Activated T-cell treated with anti-CD3 and anti-CD28 coated beads, Interleukin-2, amount 50 U/mL, for 72 hours (primary cell): ENCODE data around the gene AXIN1. TPM values are rescaled to one million over a fixed set of nuclear protein-coding genes. Genes with fewer than 3 reads are reported as not detected.
"Not testable (repeated sequence)": the region's sequence is repeated elsewhere in the genome, so short reads cannot be mapped to it uniquely, and the experiment has no call there.

Source experiments
- ATAC-seq, 2 donors: fragments of 150-1000 bp; cut with Tn5 transposase; replicated peaks in 1 of 2; 2 replicates each; pipeline ENCODE4 v1.10.0; 2021; ENCODE audit warnings: moderate library complexity in 2 of 2, mild to moderate bottlenecking in 1 of 2
- DNase-seq, 2 donors: peaks; one replicate each; pipeline ENCODE4 v3.0.0; 2021 to 2022; ENCODE audit warnings: mixed read lengths in 1 of 2
- H3K27ac Mint-ChIP-seq: one replicate; pipeline ENCODE4 v1.8.0; 2022; ENCODE audit warnings: mild to moderate bottlenecking, moderate library complexity, mixed read lengths
- H3K27me3 Mint-ChIP-seq: one replicate; pipeline ENCODE4 v1.8.0; 2022; ENCODE audit warnings: low read depth, mixed read lengths
- H3K36me3 Mint-ChIP-seq, 2 donors: one replicate each; pipeline ENCODE4 v1.8.0; 2022; ENCODE audit warnings: mixed read lengths in 2 of 2, mild to moderate bottlenecking in 1 of 2; ENCODE audit not compliant: insufficient read depth in 2 of 2
- H3K4me1 Mint-ChIP-seq: one replicate; pipeline ENCODE4 v1.8.0; 2022; ENCODE audit warnings: low read depth, mixed read lengths
- H3K4me3 Mint-ChIP-seq, 2 donors: one replicate each; pipeline ENCODE4 v1.8.0; 2022; ENCODE audit warnings: mild to moderate bottlenecking in 2 of 2, mixed read lengths in 2 of 2, moderate library complexity in 2 of 2
- H3K9me3 Mint-ChIP-seq, 2 donors: one replicate each; pipeline ENCODE4 v1.8.0; 2022; ENCODE audit warnings: mixed read lengths in 2 of 2
- total RNA-seq, 2 donors: library from RNA; stranded (reverse); gene quantifications; one replicate each; pipeline ENCODE4 v1.2.3, GENCODE V29; 2022

Gene AXIN1
- total RNA-seq, 2 donors from 2014 or later: 28.8 to 29.4 TPM

DNA sequence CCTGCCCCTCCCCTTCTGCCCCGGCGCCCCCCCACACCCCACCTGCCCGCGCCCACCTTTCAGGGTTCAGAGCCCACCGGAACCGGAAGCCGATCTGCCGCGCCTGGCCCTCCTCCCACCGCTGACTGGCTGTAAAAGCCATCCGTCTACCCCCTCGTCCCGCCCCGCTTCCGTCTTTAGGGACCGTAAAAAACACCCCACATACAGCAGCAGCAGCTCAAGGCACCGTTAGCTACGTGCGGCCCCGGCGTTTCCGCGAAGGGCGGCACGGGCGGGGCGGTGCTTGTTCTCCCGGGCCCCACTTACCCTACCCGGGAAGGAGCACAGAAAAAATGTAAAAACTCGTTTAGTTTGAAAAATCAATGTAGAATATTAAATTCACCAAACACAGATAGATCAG, 17.9 kb upstream of the AXIN1 start, which contains the start of gene MRPL28:
Gene MRPL28 (minus strand): TSS at position 96 of the 400 bp plus-strand sequence. CDS start 320 bp downstream, outside the sequence.
- no peaks in the 10 kb centered on the region for H3K27me3 Mint-ChIP-seq
- peaks cover 0 to 7% of the 10 kb centered on the region in 2 donors for H3K36me3 Mint-ChIP-seq
- H3K4me3 Mint-ChIP-seq: peak within 1 kb of the TSS; percentile 78 to 94
- H3K4me1 Mint-ChIP-seq: peaks cover 17% of the 10 kb centered on the region
- peak; percentile 99 to 100 for ATAC-seq
- H3K9me3 Mint-ChIP-seq: no peaks in the 10 kb centered on the region
- peak; percentile 96 for DNase-seq
- peak within 1 kb of the TSS; percentile 93 for H3K27ac Mint-ChIP-seq

DNA sequence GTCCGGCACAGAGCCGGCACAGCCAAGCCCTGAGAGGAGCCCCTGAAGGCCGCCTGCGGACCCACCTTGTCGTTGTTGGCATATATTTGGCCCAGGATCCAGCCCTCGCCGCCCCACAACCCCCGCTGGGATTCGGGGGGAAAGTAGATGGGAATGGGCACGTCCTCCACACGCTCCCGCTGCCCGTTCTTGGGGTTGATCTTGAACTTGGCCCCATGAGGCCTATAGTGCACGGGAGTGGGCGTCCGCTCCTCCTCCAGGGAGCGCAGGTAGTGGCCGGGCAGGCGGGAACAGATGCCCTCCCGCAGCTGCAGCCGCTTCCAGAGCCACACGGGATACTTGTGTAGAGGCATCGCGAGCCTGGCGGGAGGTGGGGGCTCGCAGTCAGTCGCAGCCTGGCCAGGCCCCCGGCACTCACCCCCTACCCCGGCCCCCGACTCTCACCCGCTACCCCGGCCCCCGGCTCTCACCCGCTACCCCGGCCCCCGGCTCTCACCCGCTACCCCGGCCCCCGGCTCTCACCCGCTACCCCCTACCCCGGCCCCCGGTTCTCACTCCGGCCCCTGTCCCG, 17.4 kb upstream of the AXIN1 start:
- H3K27me3 Mint-ChIP-seq: no peaks in the 10 kb centered on the region
- no peaks in the 10 kb centered on the region for H3K9me3 Mint-ChIP-seq
- H3K4me1 Mint-ChIP-seq: peaks cover 17% of the 10 kb centered on the region
- DNase-seq: no peak
- H3K36me3 Mint-ChIP-seq: peaks cover 0 to 7% of the 10 kb centered on the region in 2 donors
- no peak overlapping the region for H3K27ac Mint-ChIP-seq
- ATAC-seq: no peak
- H3K4me3 Mint-ChIP-seq: peak overlapping the region; percentile 78 to 94

DNA sequence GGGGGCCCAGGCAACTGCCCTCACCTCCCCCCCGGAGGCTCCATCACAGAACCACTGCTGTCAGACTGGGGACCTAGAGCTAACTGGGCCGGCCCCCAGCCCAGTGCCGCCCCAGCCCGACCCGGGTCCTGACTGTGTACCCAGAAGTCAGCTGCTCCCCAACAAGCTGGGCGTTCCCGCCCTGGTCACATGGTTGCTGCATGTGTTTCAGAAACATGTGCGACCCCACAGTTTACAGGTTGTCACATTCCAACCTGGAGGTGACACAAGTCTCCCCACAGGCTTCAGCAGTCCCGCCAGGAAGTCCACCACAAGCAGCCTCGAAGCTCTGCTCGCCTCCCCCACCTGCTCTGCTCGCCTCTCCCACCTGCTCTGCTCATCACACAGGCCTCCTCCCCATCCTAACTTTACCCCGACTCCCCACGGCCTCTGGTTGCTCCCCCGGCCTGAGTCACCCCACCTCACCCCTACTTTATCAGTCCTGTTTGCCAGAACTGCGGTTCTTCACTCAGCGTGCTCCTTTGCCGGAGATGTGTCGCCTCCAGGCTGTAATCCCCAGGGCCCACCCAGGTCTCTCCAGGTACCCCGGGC, 16.8 kb upstream of the AXIN1 start:
- Mint-ChIP-seq H3K27ac (no peak overlapping the region), H3K27me3 (no peaks in the 10 kb centered on the region), H3K36me3 (peaks cover 0 to 7% of the 10 kb centered on the region in 2 donors)

DNA sequence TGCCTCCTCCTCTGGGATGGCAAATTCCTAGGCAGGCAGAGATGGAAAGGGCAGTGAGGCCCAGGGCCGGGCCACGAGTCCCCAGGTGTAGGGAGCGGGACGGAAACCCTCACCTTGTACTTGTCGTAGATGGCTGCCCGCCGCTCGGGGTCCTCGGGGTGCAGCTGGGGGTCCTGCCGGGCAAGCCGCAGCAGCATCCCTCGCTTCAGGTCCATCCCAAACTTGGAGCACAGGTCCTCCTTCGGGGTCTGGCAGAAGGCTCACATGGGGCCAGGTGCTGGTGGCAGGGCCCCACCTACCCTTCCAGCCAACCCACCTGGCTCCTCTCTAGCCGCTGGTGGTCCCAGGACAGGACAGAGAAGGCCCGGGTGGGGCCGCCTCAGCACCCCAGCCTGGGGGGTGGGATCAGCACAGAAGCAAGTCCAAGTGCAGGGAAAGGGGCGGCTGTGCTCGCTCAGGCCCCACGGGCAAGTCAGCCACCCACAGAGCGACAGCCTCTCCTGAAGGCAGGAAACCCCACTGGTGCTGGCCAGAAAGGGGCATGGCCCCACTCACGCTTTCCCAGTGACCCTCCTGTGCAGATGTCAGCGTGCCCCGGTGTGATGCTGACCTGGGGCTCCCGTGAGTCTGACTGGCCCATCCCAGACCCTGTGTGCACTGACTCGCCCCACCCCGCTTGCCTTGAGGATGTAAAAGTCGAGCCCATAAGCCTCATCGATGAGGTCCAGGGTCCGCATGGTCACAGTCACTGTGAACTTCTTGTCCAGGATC, 16.1 kb upstream of the AXIN1 start:
- H3K36me3 Mint-ChIP-seq: peaks cover 0 to 7% of the 10 kb centered on the region in 2 donors
- H3K27ac Mint-ChIP-seq: no peak overlapping the region
- ATAC-seq (no peak), DNase-seq (no peak)
- H3K4me1 Mint-ChIP-seq: peaks cover 17% of the 10 kb centered on the region
- H3K4me3 Mint-ChIP-seq: no peak overlapping the region
- H3K9me3 Mint-ChIP-seq: no peaks in the 10 kb centered on the region
- no peaks in the 10 kb centered on the region for H3K27me3 Mint-ChIP-seq

More for the DNA sequence above, 16.8 kb upstream of the AXIN1 start:
- DNase-seq (no peak), ATAC-seq (no peak)
- Mint-ChIP-seq H3K9me3 (no peaks in the 10 kb centered on the region), H3K4me3 (peak overlapping the region; percentile 63 to 77), H3K4me1 (peaks cover 17% of the 10 kb centered on the region)

DNA sequence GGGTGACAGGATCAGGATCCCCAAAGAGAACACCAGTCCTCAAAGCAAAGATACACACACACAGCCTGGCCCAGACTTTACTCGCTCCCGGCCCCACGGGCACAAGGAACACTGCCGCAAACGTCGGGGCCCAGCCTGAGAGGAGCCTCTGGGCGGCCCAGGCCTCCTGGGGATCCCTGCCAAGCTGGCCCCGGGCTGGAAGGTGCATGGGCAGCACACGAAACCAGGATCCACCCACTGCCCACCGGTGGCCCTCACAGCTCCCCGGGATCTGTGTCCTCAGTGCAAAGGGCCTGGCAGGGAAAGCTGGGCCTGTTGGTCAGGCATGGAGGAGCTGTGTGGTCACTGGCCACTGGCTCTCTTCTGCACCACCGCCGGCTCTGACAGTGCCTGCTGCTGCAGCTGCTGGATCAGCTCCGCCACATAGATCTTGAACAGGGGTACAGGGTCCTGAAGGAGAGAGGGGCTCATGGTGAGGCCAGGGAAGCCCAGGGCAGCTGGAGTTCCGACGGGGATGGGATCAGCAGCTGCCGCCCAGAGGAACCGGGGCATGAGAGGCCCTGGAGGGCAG, 14.9 kb upstream of the AXIN1 start:
- no peak for ATAC-seq
- no peak for DNase-seq
- no peaks in the 10 kb centered on the region for H3K9me3 Mint-ChIP-seq
- H3K4me1 Mint-ChIP-seq: peaks cover 17% of the 10 kb centered on the region
- peaks cover 0 to 7% of the 10 kb centered on the region in 2 donors for H3K36me3 Mint-ChIP-seq
- H3K4me3 Mint-ChIP-seq: no peak overlapping the region
- no peak overlapping the region for H3K27ac Mint-ChIP-seq
- no peaks in the 10 kb centered on the region for H3K27me3 Mint-ChIP-seq

DNA sequence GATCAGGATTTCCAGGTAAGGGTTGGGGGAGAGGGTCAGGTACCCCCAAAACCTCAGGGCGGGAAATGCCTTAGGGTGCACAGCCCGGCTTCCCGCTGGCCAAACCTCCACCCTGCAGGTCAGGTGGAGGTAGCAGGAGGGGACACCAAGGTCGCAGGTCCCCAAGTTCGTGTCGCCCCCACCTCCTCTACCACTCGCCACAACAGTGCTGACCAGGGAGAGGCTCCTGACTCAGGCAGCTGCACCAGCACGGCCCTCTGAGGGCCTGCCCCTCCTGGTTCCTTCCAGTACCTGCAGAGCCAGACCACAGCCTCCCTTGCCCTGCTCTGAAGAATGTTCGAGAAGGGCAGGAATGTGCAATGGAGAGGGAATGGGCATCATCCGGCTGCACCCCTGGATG, 14.0 kb upstream of the AXIN1 start:
- H3K27me3 Mint-ChIP-seq: no peaks in the 10 kb centered on the region
- peaks cover 17% of the 10 kb centered on the region for H3K4me1 Mint-ChIP-seq
- no peak overlapping the region for H3K4me3 Mint-ChIP-seq
- no peak for DNase-seq
- ATAC-seq: no peak
- H3K9me3 Mint-ChIP-seq: no peaks in the 10 kb centered on the region
- no peak overlapping the region for H3K27ac Mint-ChIP-seq
- peaks cover 0 to 4% of the 10 kb centered on the region in 2 donors for H3K36me3 Mint-ChIP-seq

DNA sequence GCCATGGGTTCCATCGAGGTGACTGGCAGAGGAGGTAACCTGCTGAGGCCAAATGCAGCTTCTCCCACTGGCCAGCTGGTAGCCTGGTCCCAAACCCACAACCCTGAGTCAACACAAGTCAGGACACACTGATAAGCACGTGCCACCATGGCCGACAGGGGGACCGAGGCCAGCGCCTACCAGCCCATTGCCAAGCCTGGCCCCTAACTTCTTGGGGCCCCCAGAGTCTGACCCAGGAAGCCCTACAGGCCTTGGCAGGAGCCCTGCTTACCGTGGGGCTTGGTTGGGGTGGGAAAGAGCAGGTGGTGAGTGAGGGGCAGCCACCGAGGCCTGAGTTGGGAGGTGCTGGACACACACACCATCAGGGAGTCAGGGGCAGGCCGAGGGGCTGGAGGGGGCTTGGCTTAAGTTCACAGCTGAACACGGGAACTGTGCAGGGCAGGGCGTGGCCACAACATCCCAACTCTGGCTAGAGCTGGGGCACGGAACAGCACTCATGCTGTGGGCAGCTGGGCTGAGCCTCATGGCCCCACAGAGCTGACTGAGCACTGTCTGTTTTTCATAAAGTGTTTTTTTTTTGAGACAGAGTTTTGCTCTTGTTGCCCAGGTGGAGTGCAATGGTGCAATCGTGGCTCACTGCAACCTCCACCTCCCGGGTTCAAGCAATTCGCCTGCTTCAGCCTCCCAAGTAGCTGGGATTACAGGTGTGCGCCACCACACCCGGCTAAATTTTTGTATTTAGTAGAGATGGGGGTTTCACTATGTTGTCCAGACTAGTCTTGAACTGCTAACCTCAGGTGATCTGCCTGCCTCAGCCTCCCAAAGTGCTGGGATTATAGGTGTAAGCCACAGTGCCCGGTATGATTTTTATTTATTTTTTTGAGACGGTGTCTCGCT, 12.3 kb upstream of the AXIN1 start:
- ATAC-seq: no peak

DNA sequence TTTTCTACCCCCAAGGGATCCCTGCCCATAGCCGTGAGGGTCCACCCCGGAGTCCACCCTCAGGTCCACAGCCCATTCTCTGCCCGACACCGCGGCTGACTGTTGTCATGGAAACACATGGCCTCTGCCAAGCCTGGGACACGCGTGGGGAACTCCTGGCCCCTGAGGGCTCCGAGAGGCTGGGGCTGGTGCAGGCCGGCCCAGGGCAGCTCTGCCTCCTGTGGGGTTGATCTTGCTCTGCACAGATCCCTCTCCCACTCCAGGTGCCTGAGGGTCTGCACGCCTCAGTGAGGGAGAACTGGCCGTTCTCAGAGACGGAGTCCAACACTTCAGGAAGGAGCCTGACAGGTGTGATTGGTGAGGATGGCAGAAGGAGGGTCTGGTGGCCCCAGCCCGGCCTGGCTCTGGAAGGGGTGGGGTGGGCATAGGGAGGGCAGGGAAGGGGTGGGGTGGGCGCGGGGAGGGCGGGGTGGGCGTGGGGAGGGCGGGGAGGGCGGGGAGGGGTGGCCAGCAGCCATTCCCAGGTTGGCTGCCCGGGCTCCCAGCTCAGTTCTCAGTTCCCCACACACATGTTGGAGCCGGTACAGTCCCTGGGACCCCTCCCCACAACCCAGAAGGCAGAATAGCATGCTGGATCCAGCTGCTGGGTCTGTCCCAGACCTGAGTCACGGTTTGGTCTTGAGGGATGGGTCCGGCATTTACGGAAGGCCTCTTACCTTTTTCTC, 11.4 kb upstream of the AXIN1 start:
- no peaks in the 10 kb centered on the region for H3K27me3 Mint-ChIP-seq
- no peak overlapping the region for H3K27ac Mint-ChIP-seq
- H3K4me1 Mint-ChIP-seq: no peaks in the 10 kb centered on the region
- DNase-seq (no peak), ATAC-seq (no peak)
- H3K4me3 Mint-ChIP-seq: no peak overlapping the region
- peaks cover 0 to 3% of the 10 kb centered on the region in 2 donors for H3K36me3 Mint-ChIP-seq
- no peaks in the 10 kb centered on the region for H3K9me3 Mint-ChIP-seq

More for the DNA sequence above, 12.3 kb upstream of the AXIN1 start:
- Mint-ChIP-seq H3K9me3 (no peaks in the 10 kb centered on the region), H3K4me1 (peaks cover 8% of the 10 kb centered on the region), H3K36me3 (peaks cover 0 to 3% of the 10 kb centered on the region in 2 donors), H3K4me3 (no peak overlapping the region), H3K27ac (no peak overlapping the region), H3K27me3 (no peaks in the 10 kb centered on the region)
- no peak for DNase-seq

DNA sequence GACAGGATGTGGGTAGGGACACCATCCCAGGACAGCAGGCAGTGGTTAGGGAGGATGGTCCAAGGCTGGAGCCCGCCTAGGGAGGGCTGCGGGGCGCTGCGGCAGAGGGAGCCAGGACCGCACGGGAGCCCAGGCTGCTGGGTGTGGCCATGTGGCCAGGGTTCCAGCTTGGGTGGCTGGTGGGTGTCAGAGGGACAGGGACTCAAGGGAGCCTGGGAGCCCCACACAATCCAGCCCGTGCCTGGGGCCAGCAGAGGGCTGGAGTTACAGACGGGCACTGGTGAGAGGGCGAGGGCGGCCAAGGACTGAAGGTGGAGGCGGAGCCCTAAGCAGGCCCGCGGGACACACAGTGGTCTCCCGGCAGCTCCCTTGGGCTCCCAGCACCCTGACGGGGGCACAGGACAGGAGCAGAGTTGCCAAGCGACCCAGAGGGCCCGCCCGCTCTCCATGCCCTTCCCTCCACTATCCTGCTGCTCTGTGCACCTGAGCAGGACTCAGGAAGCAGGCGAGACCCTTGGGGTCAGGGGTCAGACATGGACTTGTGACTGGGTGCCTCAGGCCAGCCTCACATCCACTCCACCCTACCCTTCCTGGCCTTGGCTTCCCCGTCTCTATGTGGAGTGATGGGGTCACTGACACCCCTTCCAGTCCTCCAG, 10.7 kb upstream of the AXIN1 start:
- Mint-ChIP-seq H3K9me3 (no peaks in the 10 kb centered on the region), H3K4me1 (no peaks in the 10 kb centered on the region), H3K27ac (no peak overlapping the region), H3K4me3 (no peak overlapping the region), H3K36me3 (peaks cover 0 to 3% of the 10 kb centered on the region in 2 donors), H3K27me3 (no peaks in the 10 kb centered on the region)
- ATAC-seq: no peak
- no peak for DNase-seq

DNA sequence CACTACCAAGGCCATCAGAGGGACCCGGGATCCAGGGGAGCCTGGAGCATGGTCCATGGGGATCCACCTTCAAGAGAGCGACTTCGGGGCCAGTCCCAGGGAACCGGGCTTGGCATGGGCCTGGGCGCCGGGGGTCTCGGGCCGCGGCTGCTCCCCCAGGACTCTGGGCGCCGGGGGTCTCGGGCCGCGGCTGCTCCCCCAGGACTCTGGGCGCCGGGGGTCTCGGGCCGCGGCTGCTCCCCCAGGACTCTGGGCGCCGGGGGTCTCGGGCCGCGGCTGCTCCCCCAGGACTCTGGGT, 10.1 kb upstream of the AXIN1 start:
- H3K4me3 Mint-ChIP-seq, H3K27me3 Mint-ChIP-seq, H3K36me3 Mint-ChIP-seq, H3K27ac Mint-ChIP-seq, H3K9me3 Mint-ChIP-seq, H3K4me1 Mint-ChIP-seq, DNase-seq: not testable (repeated sequence)
- ATAC-seq: peak in 1 of 2 donors; percentile 8

DNA sequence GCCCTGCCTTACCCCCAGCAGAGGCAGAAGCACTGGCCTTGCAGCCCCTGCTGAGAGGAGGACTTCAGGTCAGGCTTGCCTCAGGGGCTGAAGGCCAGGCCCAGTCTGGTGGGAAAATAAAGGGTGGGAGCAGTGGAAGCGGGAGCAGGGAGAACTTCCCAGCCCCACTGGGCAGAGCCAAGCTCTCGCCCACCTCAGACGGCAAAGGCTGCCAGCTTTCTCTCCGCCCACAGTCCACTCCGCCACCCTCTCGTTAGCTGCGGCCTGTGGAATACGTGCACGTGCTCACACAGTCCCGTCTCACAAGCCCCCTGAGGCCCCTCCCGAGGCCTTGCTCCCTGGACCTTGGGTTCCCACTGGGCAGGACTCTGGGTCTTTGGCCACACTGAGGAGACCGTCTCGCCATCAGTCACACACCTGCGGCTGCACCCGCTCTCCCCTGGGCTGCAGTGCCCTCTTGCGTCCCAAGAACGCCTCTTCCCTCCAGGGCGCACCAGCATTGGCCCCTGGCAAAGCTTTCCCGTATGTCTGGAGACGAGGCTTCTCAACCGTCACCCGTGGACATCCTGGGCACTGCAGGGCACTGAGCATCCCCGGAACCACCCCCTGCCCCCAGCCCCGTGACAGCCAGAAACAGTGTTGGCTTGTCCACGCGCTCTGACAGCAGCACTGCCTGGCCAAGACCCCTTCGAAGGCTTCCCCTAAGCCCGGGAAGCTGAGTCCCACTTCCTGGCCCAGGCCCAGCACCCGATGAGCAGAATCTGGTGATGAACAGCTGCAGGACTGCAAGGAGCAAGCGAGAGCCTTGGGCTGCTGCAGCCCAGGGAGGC, 9.6 kb upstream of the AXIN1 start:
- H3K27ac Mint-ChIP-seq: no peak overlapping the region
- no peaks in the 10 kb centered on the region for H3K9me3 Mint-ChIP-seq
- H3K36me3 Mint-ChIP-seq: peaks cover 0 to 2% of the 10 kb centered on the region in 2 donors
- ATAC-seq (peak; percentile 90 to 91), DNase-seq (peak; percentile 76 to 82)
- H3K27me3 Mint-ChIP-seq: no peaks in the 10 kb centered on the region
- H3K4me3 Mint-ChIP-seq: peak overlapping the region; percentile 59 to 65
- no peaks in the 10 kb centered on the region for H3K4me1 Mint-ChIP-seq
